Gastrocnemius medialis (tissue), 4 donors: ENCODE measurements around the gene CD48. TPM values are rescaled to one million over a fixed set of nuclear protein-coding genes. Genes with fewer than 3 reads are reported as not detected.

Source experiments
- ATAC-seq, 2 donors: fragments of 150-250 bp; one replicate each; pipeline ENCODE4 v1.9.1; 2016
- DNase-seq, 2 donors: peaks; one replicate each; pipeline ENCODE4 v3.0.0-alpha.2; 2019
- H3K27ac ChIP-seq, 4 donors: fragments of 200-600 bp; sonication (generic); 1 replicate in 1 of 4; 2 replicates in 3 of 4; pipeline ENCODE4 v1.5.1; 2016 to 2018; ENCODE audit warnings: mild to moderate bottlenecking in 2 of 4, moderate library complexity in 1 of 4
- H3K27me3 ChIP-seq, 3 donors: fragments of 200-600 bp; sonication (generic) in 2 of 3; 1 replicate in 1 of 3; 2 replicates in 2 of 3; pipeline versions ENCODE4 v1.5.1 to v1.6.0; 2016 to 2019; ENCODE audit warnings: mild to moderate bottlenecking in 1 of 3, moderate library complexity in 1 of 3
- H3K36me3 ChIP-seq, 2 donors: fragments of 200-600 bp; sonication (generic) in 1 of 2; one replicate each; pipeline ENCODE4 v1.5.1; 2017 to 2018
- H3K4me1 ChIP-seq, 2 donors: fragments of 200-600 bp; sonication (generic) in 1 of 2; one replicate each; pipeline ENCODE4 v1.5.1; 2016 to 2017; ENCODE audit warnings: mild to moderate bottlenecking in 2 of 2
- H3K4me3 ChIP-seq, 4 donors: fragments of 200-600 bp; sonication (generic) in 3 of 4; 1 replicate in 1 of 4; 2 replicates in 3 of 4; pipeline ENCODE4 v1.5.1; 2016 to 2019; ENCODE audit warnings: mild to moderate bottlenecking in 2 of 4
- H3K9me3 ChIP-seq, 3 donors: fragments of 200-600 bp; sonication (generic) in 2 of 3; 1 replicate in 1 of 3; 2 replicates in 2 of 3; pipeline ENCODE4 v1.5.1; 2016 to 2019
- CTCF ChIP-seq, 5 experiments: fragments of 450-650 bp in 3 of 5; fragments of 200-600 bp in 2 of 5; sonication (generic) in 2 of 5; IDR thresholded peaks in 4 of 5; conservative IDR thresholded peaks in 1 of 5; 1 replicate in 4 of 5; 2 replicates in 1 of 5; pipeline ENCODE4 v1.5.1; 2016 to 2019; ENCODE audit warnings: antibody characterized with exemption in 5 of 5, mild to moderate bottlenecking in 3 of 5, moderate library complexity in 3 of 5
- POLR2A ChIP-seq, 2 donors: fragments of 450-650 bp; IDR thresholded peaks; one replicate each; pipeline ENCODE4 v1.6.1; 2017; ENCODE audit warnings: antibody characterized with exemption in 2 of 2, mild to moderate bottlenecking in 2 of 2, moderate library complexity in 2 of 2
- in situ Hi-C, 4 donors: fragments of 200-750 bp; cut with MboI; loops; one replicate each; pipeline versions ENCODE4 v1.15.0 to v1.8.0; 2017; ENCODE audit warnings: low sequenced_read_pairs in 4 of 4
- intact Hi-C: fragments of 100-400 bp; cut with DNase I; formaldehyde crosslinking; loops from one replicate; pipeline ENCODE4 v1.15.1; 2023; ENCODE audit warnings: low total_unique reads
- total RNA-seq, 4 donors: library from RNA; depleted of rRNA; stranded (reverse); fragments of >200 nt; gene quantifications; one replicate each; pipeline versions ENCODE4 v1.1.0 to v1.2.3, GENCODE V29; 2016

CD48 gene
- total RNA-seq, 4 donors from 2014 or later, result 0.62 to 1.3 TPM; not detected in 2

- intact Hi-C loops, result no loop called here
- DNase-seq, result no peak
- Histone ChIP-seq H3K4me1 (no peaks in the 10 kb centered on the region), H3K4me3 (no peak overlapping the region), H3K9me3 (no peaks in the 10 kb centered on the region), H3K27ac (no peak overlapping the region), H3K36me3 (no peaks in the 10 kb centered on the region), H3K27me3 (no peaks in the 10 kb centered on the region)
- TF ChIP-seq POLR2A (IDR thresholded peaks at IDR 0.05), result no peak
- no peak for TF ChIP-seq CTCF (IDR thresholded peaks at IDR 0.05 in 4 of 5, conservative IDR thresholded peaks at IDR 0.05 in 1 of 5)
- ATAC-seq, result no peak
- in situ Hi-C loops, result no loop called here
Measured at GRCh38 chr1:160755911-160756848, 44.6 kb upstream of the CD48 start.

- no peaks in the 10 kb centered on the region for H3K27me3 ChIP-seq
- ATAC-seq, result no peak
- no peak overlapping the region for H3K27ac ChIP-seq
- H3K9me3 ChIP-seq, result no peaks in the 10 kb centered on the region
- intact Hi-C loops (no loop called here), in situ Hi-C loops (no loop called here)
- H3K36me3 ChIP-seq, result no peaks in the 10 kb centered on the region
- H3K4me1 ChIP-seq, result no peaks in the 10 kb centered on the region
- TF ChIP-seq CTCF (IDR thresholded peaks at IDR 0.05 in 4 of 5, conservative IDR thresholded peaks at IDR 0.05 in 1 of 5) (no peak), POLR2A (IDR thresholded peaks at IDR 0.05) (no peak)
- no peak overlapping the region for H3K4me3 ChIP-seq
- no peak for DNase-seq
Measured at GRCh38 chr1:160755461-160755860, 43.8 kb upstream of the CD48 start.

GRCh38 chr1:160753594-160753993 is 42.0 kb upstream of the CD48 start:
- DNase-seq, result no peak
- no peaks in the 10 kb centered on the region for H3K9me3 ChIP-seq
- H3K27ac ChIP-seq, result no peak overlapping the region
- ATAC-seq, result no peak
- TF ChIP-seq CTCF (IDR thresholded peaks at IDR 0.05 in 4 of 5, conservative IDR thresholded peaks at IDR 0.05 in 1 of 5) (no peak), POLR2A (IDR thresholded peaks at IDR 0.05) (no peak)
- H3K4me3 ChIP-seq, result no peak overlapping the region
- H3K4me1 ChIP-seq, result no peaks in the 10 kb centered on the region
- intact Hi-C loops, result no loop called here
- no peaks in the 10 kb centered on the region for H3K27me3 ChIP-seq
- in situ Hi-C loops, result no loop called here
- H3K36me3 ChIP-seq, result no peaks in the 10 kb centered on the region

GRCh38 chr1:160752924-160753323 is 41.3 kb upstream of the CD48 start:
- TF ChIP-seq POLR2A (IDR thresholded peaks at IDR 0.05) (no peak), CTCF (IDR thresholded peaks at IDR 0.05 in 4 of 5, conservative IDR thresholded peaks at IDR 0.05 in 1 of 5) (no peak)
- no peak for DNase-seq
- Histone ChIP-seq H3K36me3 (no peaks in the 10 kb centered on the region), H3K27ac (no peak overlapping the region), H3K4me1 (no peaks in the 10 kb centered on the region), H3K4me3 (no peak overlapping the region), H3K27me3 (no peaks in the 10 kb centered on the region), H3K9me3 (no peaks in the 10 kb centered on the region)
- ATAC-seq, result no peak
- in situ Hi-C loops, result no loop called here
- intact Hi-C loops, result no loop called here
